SW480 (cell line): ENCODE data around the gene TIMM13.

ENCODE experiments used
- DNase-seq: peaks from one replicate; pipeline ENCODE4 v3.0.0-alpha.2; 2016; ENCODE audit warnings: low spot score

TIMM13 gene

GRCh38 chr19:2380567-2380966 is 46.8 kb downstream of the TIMM13 start:
- DNase-seq: no peak

- DNase-seq: no peak
These were observed 50.4 kb downstream of the TIMM13 start for GRCh38 chr19:2376784-2377519.
